Omental fat pad (tissue), 4 donors: Measurements from ENCODE around the gene SPRYD7. TPM values are rescaled to one million over a fixed set of nuclear protein-coding genes. Genes with fewer than 3 reads are reported as not detected.

Experiments
- ATAC-seq: fragments of 150-250 bp; one replicate; pipeline ENCODE4 v1.9.1; 2016; ENCODE audit warnings: mild to moderate bottlenecking, moderate library complexity; ENCODE audit not compliant: low FRiP score
- DNase-seq: peaks from one replicate; pipeline ENCODE4 v3.0.0-alpha.2; 2019; ENCODE audit warnings: low spot score
- CTCF ChIP-seq, 3 donors: fragments of 450-650 bp; IDR thresholded peaks; one replicate each; pipeline ENCODE4 v1.5.1; 2016 to 2017; ENCODE audit warnings: antibody characterized with exemption in 3 of 3, mild to moderate bottlenecking in 3 of 3, moderate library complexity in 2 of 3
- total RNA-seq, 4 donors: library from RNA; depleted of rRNA; stranded (reverse); fragments of >200 nt; gene quantifications; one replicate each; pipeline ENCODE4 v1.1.0, GENCODE V29; 2016

Gene SPRYD7
- total RNA-seq: 1 to 10 TPM; 3.2 to 4.4 (median 4.0) TPM

GRCh38 chr13:49936075-49936967 is at the start of gene SPRYD7:
Gene SPRYD7 (minus strand): TSS chr13:49936340. CDS start chr13:49936235, 105 bp downstream.
- ATAC-seq (peak; percentile 100), DNase-seq (peak; percentile 91)

GRCh38 chr13:49985129-49985528 is 49.0 kb upstream of the SPRYD7 start:
- no peak for TF ChIP-seq CTCF (IDR thresholded peaks at IDR 0.05)
- DNase-seq: no peak
- ATAC-seq: no peak

More at GRCh38 chr13:49936075-49936967, at the start of gene SPRYD7:
- TF ChIP-seq CTCF (IDR thresholded peaks at IDR 0.05): peak in 2 of 3 donors; percentile 15 to 60

- no peak for TF ChIP-seq CTCF (IDR thresholded peaks at IDR 0.05)
- ATAC-seq (no peak), DNase-seq (no peak)
Observed at GRCh38 chr13:49980266-49980665, 44.1 kb upstream of the SPRYD7 start.

- DNase-seq: no peak
- TF ChIP-seq CTCF (IDR thresholded peaks at IDR 0.05): no peak
- ATAC-seq: no peak
Observed at GRCh38 chr13:49977992-49978391, 41.9 kb upstream of the SPRYD7 start.

- no peak for ATAC-seq
- TF ChIP-seq CTCF (IDR thresholded peaks at IDR 0.05): peak in 2 of 3 donors; percentile 15 to 64
- DNase-seq: peak; percentile 68
Observed at GRCh38 chr13:49976314-49977258, 40.4 kb upstream of the SPRYD7 start.

GRCh38 chr13:49975826-49976225 is 39.7 kb upstream of the SPRYD7 start:
- no peak for ATAC-seq
- no peak for DNase-seq
- no peak for TF ChIP-seq CTCF (IDR thresholded peaks at IDR 0.05)
